ENCODE measurements around the gene RUFY3.

Gene RUFY3

GRCh38 chr4:70849291-70849690 is 127.5 kb downstream of the RUFY3 start:
- DNase-seq = no peak

GRCh38 chr4:70855464-70855863 is 133.7 kb downstream of the RUFY3 start:
- DNase-seq = no peak
